Measurements from ENCODE around the gene DACH2. TPM values are rescaled to one million over a fixed set of nuclear protein-coding genes. Genes with fewer than 3 reads are reported as not detected.

The DACH2 gene
- polyA plus RNA-seq, 12 donors, result 0.38 to 2.1 (median 0.70) TPM; not detected in 2

DNA sequence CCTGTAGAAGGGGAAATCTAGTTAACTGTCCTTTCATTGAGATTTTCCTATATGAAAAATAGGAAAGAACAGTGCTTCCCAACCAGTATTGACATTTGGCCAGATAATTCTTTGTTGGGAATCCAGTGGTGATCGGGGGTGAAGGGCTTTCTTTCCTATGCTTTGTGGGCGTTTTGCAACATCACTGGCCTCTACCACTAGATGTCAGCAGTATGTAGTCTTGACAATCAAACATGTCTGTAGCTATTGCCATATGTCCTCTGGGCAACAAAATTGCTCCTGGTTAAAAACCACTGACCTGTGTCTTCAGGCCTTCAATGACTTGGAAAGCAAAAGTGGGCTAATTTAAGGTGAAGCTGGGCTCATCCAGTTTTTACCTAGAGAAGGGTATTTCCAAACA lies 658.5 kb downstream of the DACH2 start:
- peak; percentile 7 for DNase-seq

DNA sequence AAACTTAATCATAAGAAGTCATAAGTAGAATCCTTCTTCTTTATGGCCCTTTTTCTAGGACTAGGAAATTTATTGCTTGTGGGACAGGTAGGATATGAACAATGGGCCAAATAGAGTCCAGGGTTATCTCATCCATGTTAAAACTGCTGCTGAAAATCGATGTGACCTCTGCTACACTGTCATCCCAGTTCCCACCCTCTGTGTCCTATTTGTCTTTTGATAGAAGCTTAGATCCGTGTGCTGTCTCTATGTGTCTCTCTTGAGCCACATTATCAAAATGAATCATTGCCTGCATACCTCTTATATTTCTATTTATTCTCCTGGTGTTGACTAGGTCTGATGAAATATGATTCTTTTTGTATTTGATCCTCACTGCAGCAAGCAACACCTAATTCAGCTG lies 661.4 kb downstream of the DACH2 start:
- no peak for DNase-seq

DNA sequence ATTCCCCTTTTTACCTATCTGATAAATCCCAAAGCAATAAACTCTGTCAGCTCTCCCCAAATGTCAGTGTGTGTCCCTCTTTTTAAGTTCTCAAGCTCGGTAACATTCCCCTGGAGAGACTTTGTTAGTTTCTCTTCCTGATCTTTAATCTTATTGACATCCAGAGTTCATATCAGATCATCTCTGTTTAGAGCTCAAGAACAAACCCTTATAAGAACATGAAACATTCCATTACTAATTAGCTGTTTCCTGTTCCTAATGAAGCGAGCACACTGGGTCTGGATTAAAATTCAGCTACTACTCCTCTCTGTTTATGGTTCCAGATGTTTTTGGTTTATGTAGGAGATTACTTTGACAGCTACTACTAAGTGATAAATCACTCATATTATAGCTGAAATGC lies 681.5 kb downstream of the DACH2 start:
- no peak for DNase-seq

DNA sequence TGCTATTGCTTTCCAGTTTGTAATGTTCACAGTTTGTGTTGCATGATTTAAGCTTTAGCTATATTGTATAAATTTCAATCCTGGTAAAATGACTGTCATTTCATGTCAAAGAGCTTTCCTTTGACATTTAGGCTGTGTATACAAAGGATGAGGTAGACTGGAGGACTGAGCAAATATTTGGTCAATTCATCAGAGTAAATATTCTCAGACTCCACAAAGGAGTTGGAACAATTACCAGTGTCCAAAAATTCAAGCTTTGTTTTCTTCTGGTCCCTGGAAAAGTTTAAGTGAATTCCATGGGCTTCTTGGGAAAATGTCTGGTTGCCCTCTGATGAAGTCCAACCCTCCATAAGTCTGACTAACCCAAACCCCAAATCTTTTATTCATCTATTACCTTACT lies 682.4 kb downstream of the DACH2 start:
- DNase-seq, result no peak

DNA sequence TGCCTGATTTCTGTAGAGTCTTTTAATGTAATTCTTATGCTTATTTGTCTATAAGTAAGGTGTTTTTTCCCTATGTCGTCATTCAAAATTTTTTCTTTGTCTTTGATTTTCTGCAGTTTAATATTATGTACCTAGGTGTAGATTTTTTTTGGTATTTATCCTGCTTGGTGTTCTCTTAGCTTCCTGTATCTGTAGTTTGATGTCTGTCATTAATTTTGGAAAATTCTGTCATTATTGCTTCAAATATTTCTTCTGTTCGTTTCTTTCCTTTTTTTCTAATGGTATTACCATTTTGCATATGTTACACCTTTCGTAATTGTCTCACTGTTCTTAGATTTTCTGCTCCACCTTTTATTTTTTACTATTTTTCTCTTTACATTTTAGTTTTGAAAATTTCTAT lies 696.9 kb downstream of the DACH2 start:
- no peak for DNase-seq

Other genes with a start within 250 kb of the DACH2 start
- gene CHM, start 100.9 kb upstream of the DACH2 start, polyA plus RNA-seq (ENCODE audit: insufficient read length in 12 of 12), result 10 to 100 TPM in 11 of 12 donors, not detected in 1; 12.4 to 20.7 (median 17.0) TPM

Data from muscle of arm (tissue), 12 donors.